Astrocyte (in vitro differentiated cells and primary cell): ENCODE measurements around the gene ZCCHC10. TPM values are rescaled to one million over a fixed set of nuclear protein-coding genes. Genes with fewer than 3 reads are reported as not detected.

Source experiments
- DNase-seq: peaks from one replicate; pipeline ENCODE4 v3.0.0-alpha.2; 2010; ENCODE audit warnings: low read depth
- FAIRE-seq: peaks from 2 replicates; lab custom pipeline; 2011; peaks lifted over from hg19 to GRCh38; lab: Jason Lieb, UNC
- H2AFZ ChIP-seq: 2 replicates; pipeline ENCODE4 v1.6.0; 2012; ENCODE audit warnings: low read depth, low read length, inconsistent platforms
- H3K27ac ChIP-seq: 2 replicates; pipeline ENCODE4 v1.5.1; 2011; ENCODE audit warnings: low read depth, low read length, inconsistent platforms
- H3K27me3 ChIP-seq: 2 replicates; pipeline ENCODE4 v1.6.0; 2011; ENCODE audit warnings: low read length, inconsistent platforms; ENCODE audit not compliant: insufficient read depth
- H3K36me3 ChIP-seq: 2 replicates; pipeline ENCODE4 v1.5.1; 2011; ENCODE audit warnings: low read length, inconsistent platforms; ENCODE audit not compliant: insufficient read depth
- H3K4me1 ChIP-seq: 2 replicates; pipeline ENCODE4 v1.5.1; 2011; ENCODE audit warnings: low read length, inconsistent platforms; ENCODE audit not compliant: insufficient read depth
- H3K4me2 ChIP-seq: 2 replicates; pipeline ENCODE4 v1.6.0; 2012; ENCODE audit warnings: low read length, inconsistent platforms
- H3K4me3 ChIP-seq: 2 replicates; pipeline ENCODE4 v1.5.1; 2011; ENCODE audit warnings: low read depth, mild to moderate bottlenecking, low read length, inconsistent platforms; ENCODE audit not compliant: insufficient read depth
- H3K79me2 ChIP-seq: 2 replicates; pipeline ENCODE4 v1.6.0; 2012; ENCODE audit warnings: mild to moderate bottlenecking, low read length, inconsistent platforms; ENCODE audit not compliant: insufficient read depth
- H3K9ac ChIP-seq: 2 replicates; pipeline ENCODE4 v1.6.0; 2012; ENCODE audit warnings: mild to moderate bottlenecking, low read length, inconsistent platforms
- H3K9me3 ChIP-seq: 2 replicates; pipeline ENCODE4 v1.5.1; 2012; ENCODE audit warnings: low read depth, mild to moderate bottlenecking, low read length, inconsistent platforms; ENCODE audit not compliant: insufficient read depth
- H4K20me1 ChIP-seq: 2 replicates; pipeline ENCODE4 v1.6.0; 2012; ENCODE audit warnings: low read length, inconsistent platforms; ENCODE audit not compliant: insufficient read depth
- H3K27ac Mint-ChIP-seq: one replicate; pipeline ENCODE4 v1.8.0; 2021; ENCODE audit warnings: mild to moderate bottlenecking, mixed read lengths; ENCODE audit not compliant: unreplicated experiment
- H3K27me3 Mint-ChIP-seq: one replicate; pipeline ENCODE4 v1.8.0; 2021; ENCODE audit warnings: low read depth, mixed read lengths; ENCODE audit not compliant: unreplicated experiment
- H3K36me3 Mint-ChIP-seq: one replicate; pipeline ENCODE4 v1.8.0; 2021; ENCODE audit warnings: low read depth, mixed read lengths; ENCODE audit not compliant: unreplicated experiment
- H3K4me1 Mint-ChIP-seq: one replicate; pipeline ENCODE4 v1.8.0; 2021; ENCODE audit warnings: low read depth, mixed read lengths; ENCODE audit not compliant: unreplicated experiment
- H3K4me3 Mint-ChIP-seq: one replicate; pipeline ENCODE4 v1.8.0; 2021; ENCODE audit warnings: mild to moderate bottlenecking, moderate library complexity, mixed read lengths; ENCODE audit not compliant: unreplicated experiment
- H3K9me3 Mint-ChIP-seq: one replicate; pipeline ENCODE4 v1.8.0; 2021; ENCODE audit warnings: mild to moderate bottlenecking, mixed read lengths; ENCODE audit not compliant: unreplicated experiment
- CTCF ChIP-seq: IDR thresholded peaks from 2 replicates; pipeline ENCODE4 v1.5.1; 2011; ENCODE audit warnings: low read depth, mild to moderate bottlenecking, inconsistent platforms, low read length, moderate library complexity; ENCODE audit not compliant: insufficient read depth
- EZH2 ChIP-seq: IDR thresholded peaks from 2 replicates; pipeline ENCODE4 v1.6.1; 2012; ENCODE audit warnings: mild to moderate bottlenecking, low read length, inconsistent platforms; ENCODE audit not compliant: insufficient read depth
- total RNA-seq: library from RNA; stranded (reverse); gene quantifications from 2 replicates; pipeline ENCODE4 v1.2.1, GENCODE V29; 2021

Gene ZCCHC10
- total RNA-seq, 1 donor from 2014 or later = 29.1 TPM

GRCh38 chr5:133006653-133007052 lies 19.7 kb downstream of the ZCCHC10 start:
- Histone ChIP-seq H3K27ac (no peak overlapping the region), H3K4me3 (no peak overlapping the region), H3K27me3 (no peaks in the 10 kb centered on the region), H2AFZ (no peak overlapping the region), H4K20me1 (no peaks in the 10 kb centered on the region), H3K4me1 (no peaks in the 10 kb centered on the region), H3K36me3 (peaks cover 4% of the 10 kb centered on the region), H3K9me3 (no peaks in the 10 kb centered on the region), H3K9ac (no peak overlapping the region), H3K79me2 (no peaks in the 10 kb centered on the region), H3K4me2 (no peak overlapping the region)
- TF ChIP-seq CTCF = no peak
- no peak for TF ChIP-seq EZH2
- H3K36me3 Mint-ChIP-seq = peaks cover 20% of the 10 kb centered on the region
- DNase-seq (peak; percentile 11), FAIRE-seq (no peak)
- no peak overlapping the region for H3K27ac Mint-ChIP-seq
- H3K4me3 Mint-ChIP-seq = no peak overlapping the region
- H3K27me3 Mint-ChIP-seq = no peaks in the 10 kb centered on the region
- H3K4me1 Mint-ChIP-seq = peaks cover 4% of the 10 kb centered on the region
- H3K9me3 Mint-ChIP-seq = no peaks in the 10 kb centered on the region

- Histone ChIP-seq H3K9me3 (no peaks in the 10 kb centered on the region), H3K9ac (no peak overlapping the region), H3K27me3 (no peaks in the 10 kb centered on the region), H3K4me2 (no peak overlapping the region), H3K4me1 (no peaks in the 10 kb centered on the region), H3K79me2 (no peaks in the 10 kb centered on the region), H4K20me1 (no peaks in the 10 kb centered on the region), H2AFZ (no peak overlapping the region), H3K27ac (no peak overlapping the region), H3K36me3 (no peaks in the 10 kb centered on the region), H3K4me3 (no peak overlapping the region)
- Mint-ChIP-seq H3K4me3 (no peak overlapping the region), H3K27me3 (no peaks in the 10 kb centered on the region), H3K4me1 (no peaks in the 10 kb centered on the region), H3K27ac (no peak overlapping the region), H3K36me3 (peaks cover 4% of the 10 kb centered on the region), H3K9me3 (no peaks in the 10 kb centered on the region)
- TF ChIP-seq CTCF (no peak), EZH2 (no peak)
- DNase-seq (no peak), FAIRE-seq (no peak)
Measured at GRCh38 chr5:132999246-132999645, 27.1 kb downstream of the ZCCHC10 start.

- Histone ChIP-seq H4K20me1 (no peaks in the 10 kb centered on the region), H2AFZ (no peak overlapping the region)
Measured at GRCh38 chr5:132998556-132998955, 27.8 kb downstream of the ZCCHC10 start.

More at GRCh38 chr5:132998556-132998955, 27.8 kb downstream of the ZCCHC10 start:
- FAIRE-seq = no peak
- no peaks in the 10 kb centered on the region for H3K4me1 ChIP-seq
- H3K79me2 ChIP-seq = no peaks in the 10 kb centered on the region
- Mint-ChIP-seq H3K4me1 (no peaks in the 10 kb centered on the region), H3K4me3 (no peak overlapping the region), H3K36me3 (peaks cover 4% of the 10 kb centered on the region), H3K27ac (no peak overlapping the region), H3K9me3 (no peaks in the 10 kb centered on the region), H3K27me3 (no peaks in the 10 kb centered on the region)
- no peaks in the 10 kb centered on the region for H3K27me3 ChIP-seq
- H3K9ac ChIP-seq = no peak overlapping the region
- no peak overlapping the region for H3K4me2 ChIP-seq
- TF ChIP-seq CTCF (no peak), EZH2 (no peak)
- no peaks in the 10 kb centered on the region for H3K36me3 ChIP-seq
- no peaks in the 10 kb centered on the region for H3K9me3 ChIP-seq
- H3K27ac ChIP-seq = no peak overlapping the region
- DNase-seq = no peak
- H3K4me3 ChIP-seq = no peak overlapping the region
